ENCODE measurements around the gene KLHL10. TPM values are rescaled to one million over a fixed set of nuclear protein-coding genes. Genes with fewer than 3 reads are reported as not detected.

KLHL10 gene
- total and polyA plus RNA-seq, 2 experiments from 2014 or later, result 0.13 to 0.42 TPM

DNA sequence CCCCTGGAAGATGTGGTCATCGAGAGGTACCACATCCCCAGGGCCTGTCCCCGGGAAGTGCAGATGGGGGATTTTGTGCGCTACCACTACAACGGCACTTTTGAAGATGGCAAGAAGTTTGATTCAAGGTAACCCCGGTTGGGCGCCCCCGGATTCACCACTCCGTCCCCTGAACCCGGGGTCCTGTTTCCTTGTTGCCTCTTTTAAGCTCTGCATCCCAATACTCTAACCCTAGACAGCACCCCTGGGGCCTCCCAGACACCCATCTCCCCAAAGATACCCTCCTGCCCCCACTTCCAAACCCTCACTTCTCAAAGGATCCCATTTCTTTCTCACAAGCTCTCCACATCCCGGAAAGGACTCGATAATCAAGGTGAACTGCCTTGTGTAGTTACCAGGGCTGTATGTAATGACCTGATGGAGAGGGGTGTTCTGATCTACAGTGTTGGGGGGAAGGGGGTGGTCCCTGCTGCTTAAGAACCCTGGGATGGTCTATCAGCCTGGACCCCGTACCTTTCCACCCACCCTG lies 24.4 kb upstream of the KLHL10 start (continued):
- TF ChIP-seq, protein P1, sequence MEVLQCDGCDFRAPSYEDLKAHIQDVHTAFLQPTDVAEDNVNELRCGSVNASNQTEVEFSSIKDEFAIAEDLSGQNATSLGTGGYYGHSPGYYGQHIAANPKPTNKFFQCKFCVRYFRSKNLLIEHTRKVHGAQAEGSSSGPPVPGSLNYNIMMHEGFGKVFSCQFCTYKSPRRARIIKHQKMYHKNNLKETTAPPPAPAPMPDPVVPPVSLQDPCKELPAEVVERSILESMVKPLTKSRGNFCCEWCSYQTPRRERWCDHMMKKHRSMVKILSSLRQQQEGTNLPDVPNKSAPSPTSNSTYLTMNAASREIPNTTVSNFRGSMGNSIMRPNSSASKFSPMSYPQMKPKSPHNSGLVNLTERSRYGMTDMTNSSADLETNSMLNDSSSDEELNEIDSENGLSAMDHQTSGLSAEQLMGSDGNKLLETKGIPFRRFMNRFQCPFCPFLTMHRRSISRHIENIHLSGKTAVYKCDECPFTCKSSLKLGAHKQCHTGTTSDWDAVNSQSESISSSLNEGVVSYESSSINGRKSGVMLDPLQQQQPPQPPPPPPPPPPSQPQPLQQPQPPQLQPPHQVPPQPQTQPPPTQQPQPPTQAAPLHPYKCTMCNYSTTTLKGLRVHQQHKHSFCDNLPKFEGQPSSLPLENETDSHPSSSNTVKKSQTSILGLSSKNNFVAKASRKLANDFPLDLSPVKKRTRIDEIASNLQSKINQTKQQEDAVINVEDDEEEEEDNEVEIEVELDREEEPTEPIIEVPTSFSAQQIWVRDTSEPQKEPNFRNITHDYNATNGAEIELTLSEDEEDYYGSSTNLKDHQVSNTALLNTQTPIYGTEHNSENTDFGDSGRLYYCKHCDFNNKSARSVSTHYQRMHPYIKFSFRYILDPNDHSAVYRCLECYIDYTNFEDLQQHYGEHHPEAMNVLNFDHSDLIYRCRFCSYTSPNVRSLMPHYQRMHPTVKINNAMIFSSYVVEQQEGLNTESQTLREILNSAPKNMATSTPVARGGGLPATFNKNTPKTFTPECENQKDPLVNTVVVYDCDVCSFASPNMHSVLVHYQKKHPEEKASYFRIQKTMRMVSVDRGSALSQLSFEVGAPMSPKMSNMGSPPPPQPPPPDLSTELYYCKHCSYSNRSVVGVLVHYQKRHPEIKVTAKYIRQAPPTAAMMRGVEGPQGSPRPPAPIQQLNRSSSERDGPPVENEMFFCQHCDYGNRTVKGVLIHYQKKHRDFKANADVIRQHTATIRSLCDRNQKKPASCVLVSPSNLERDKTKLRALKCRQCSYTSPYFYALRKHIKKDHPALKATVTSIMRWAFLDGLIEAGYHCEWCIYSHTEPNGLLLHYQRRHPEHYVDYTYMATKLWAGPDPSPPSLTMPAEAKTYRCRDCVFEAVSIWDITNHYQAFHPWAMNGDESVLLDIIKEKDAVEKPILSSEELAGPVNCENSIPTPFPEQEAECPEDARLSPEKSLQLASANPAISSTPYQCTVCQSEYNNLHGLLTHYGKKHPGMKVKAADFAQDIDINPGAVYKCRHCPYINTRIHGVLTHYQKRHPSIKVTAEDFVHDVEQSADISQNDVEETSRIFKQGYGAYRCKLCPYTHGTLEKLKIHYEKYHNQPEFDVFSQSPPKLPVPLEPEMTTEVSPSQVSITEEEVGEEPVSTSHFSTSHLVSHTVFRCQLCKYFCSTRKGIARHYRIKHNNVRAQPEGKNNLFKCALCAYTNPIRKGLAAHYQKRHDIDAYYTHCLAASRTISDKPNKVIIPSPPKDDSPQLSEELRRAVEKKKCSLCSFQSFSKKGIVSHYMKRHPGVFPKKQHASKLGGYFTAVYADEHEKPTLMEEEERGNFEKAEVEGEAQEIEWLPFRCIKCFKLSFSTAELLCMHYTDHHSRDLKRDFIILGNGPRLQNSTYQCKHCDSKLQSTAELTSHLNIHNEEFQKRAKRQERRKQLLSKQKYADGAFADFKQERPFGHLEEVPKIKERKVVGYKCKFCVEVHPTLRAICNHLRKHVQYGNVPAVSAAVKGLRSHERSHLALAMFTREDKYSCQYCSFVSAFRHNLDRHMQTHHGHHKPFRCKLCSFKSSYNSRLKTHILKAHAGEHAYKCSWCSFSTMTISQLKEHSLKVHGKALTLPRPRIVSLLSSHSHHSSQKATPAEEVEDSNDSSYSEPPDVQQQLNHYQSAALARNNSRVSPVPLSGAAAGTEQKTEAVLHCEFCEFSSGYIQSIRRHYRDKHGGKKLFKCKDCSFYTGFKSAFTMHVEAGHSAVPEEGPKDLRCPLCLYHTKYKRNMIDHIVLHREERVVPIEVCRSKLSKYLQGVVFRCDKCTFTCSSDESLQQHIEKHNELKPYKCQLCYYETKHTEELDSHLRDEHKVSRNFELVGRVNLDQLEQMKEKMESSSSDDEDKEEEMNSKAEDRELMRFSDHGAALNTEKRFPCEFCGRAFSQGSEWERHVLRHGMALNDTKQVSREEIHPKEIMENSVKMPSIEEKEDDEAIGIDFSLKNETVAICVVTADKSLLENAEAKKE (CRISPR knock-in tag; IDR thresholded peaks at IDR 0.05), result no peak
- TF ChIP-seq, protein P2, sequence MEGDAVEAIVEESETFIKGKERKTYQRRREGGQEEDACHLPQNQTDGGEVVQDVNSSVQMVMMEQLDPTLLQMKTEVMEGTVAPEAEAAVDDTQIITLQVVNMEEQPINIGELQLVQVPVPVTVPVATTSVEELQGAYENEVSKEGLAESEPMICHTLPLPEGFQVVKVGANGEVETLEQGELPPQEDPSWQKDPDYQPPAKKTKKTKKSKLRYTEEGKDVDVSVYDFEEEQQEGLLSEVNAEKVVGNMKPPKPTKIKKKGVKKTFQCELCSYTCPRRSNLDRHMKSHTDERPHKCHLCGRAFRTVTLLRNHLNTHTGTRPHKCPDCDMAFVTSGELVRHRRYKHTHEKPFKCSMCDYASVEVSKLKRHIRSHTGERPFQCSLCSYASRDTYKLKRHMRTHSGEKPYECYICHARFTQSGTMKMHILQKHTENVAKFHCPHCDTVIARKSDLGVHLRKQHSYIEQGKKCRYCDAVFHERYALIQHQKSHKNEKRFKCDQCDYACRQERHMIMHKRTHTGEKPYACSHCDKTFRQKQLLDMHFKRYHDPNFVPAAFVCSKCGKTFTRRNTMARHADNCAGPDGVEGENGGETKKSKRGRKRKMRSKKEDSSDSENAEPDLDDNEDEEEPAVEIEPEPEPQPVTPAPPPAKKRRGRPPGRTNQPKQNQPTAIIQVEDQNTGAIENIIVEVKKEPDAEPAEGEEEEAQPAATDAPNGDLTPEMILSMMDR (conservative IDR thresholded peaks at IDR 0.05; ENCODE audit: low read depth in 2 of 2), result no peak
- TF ChIP-seq POLR2AphosphoS5 (IDR thresholded peaks at IDR 0.05; ENCODE audit: low read depth) (no peak), EZH2 (IDR thresholded peaks at IDR 0.05; ENCODE audit: low read depth, unreplicated experiment) (no peak), JUNB (IDR thresholded peaks at IDR 0.05; ENCODE audit: unreplicated experiment) (no peak)

DNA sequence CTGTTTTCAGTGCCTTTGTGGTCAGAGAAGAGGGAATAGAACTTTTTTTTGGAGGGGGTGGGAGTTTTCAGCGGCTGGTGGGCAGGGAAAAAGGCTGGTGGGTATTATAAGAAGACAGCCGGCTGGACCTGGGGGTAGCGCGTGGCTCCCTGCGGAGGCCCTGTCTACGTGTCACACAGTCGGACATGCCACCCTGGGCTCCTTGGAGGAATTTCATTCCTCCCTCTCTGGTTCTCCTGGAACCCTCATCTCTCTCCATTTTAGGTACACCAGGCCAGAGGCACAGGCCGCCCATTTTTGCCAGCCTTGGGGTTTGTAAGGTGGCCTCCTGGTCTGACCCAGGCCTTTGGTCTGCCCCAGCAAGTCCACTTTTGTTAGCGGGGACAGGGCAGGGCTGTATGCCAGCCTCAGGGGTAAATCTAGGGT lies 23.9 kb upstream of the KLHL10 start:
- Mint-ChIP-seq H3K4me1 (peaks cover 26% of the 10 kb centered on the region), H3K9me3 (peaks cover 9% of the 10 kb centered on the region; the same call in 2 of the 3 replicates), H3K27me3 (ENCODE audit: insufficient read depth, low read depth, poor library complexity) (peaks cover 22% of the 10 kb centered on the region), H3K27ac (peak overlapping the region; percentile 79), H3K36me3 (ENCODE audit: low read depth) (peaks cover 40% of the 10 kb centered on the region), H3K4me3 (peak overlapping the region; percentile 93)
- DNase-seq (ENCODE audit: low spot score) (no peak), ATAC-seq (no peak)
- Histone ChIP-seq H3K27me3 (ENCODE audit: insufficient read depth) (peaks cover 9% of the 10 kb centered on the region), H3K4me1 (ENCODE audit: insufficient read depth) (peaks cover 31% of the 10 kb centered on the region), H3K79me2 (replicated peaks; ENCODE audit: insufficient read depth) (peaks cover 46% of the 10 kb centered on the region), H3K27ac (ENCODE audit: low read depth) (peak overlapping the region; percentile 67; the same call in 1 of the 2 replicates), H2AFZ (no peak overlapping the region), H3K4me2 (peak overlapping the region; percentile 98), H4K20me1 (replicated peaks; ENCODE audit: insufficient read depth) (no peaks in the 10 kb centered on the region), H3K36me3 (ENCODE audit: insufficient read depth) (peaks cover 4% of the 10 kb centered on the region; the same call in 1 of the 2 replicates), H3F3A (replicated peaks; ENCODE audit: low read depth) (peaks cover 17% of the 10 kb centered on the region), H3K4me3 (peak overlapping the region; percentile 98), H3K9me2 (ENCODE audit: insufficient read depth) (no peaks in the 10 kb centered on the region)
- TF ChIP-seq EZH2phosphoT487 (IDR thresholded peaks at IDR 0.05; ENCODE audit: unreplicated experiment) (no peak), POLR2AphosphoS5 (IDR thresholded peaks at IDR 0.05; ENCODE audit: low read depth) (no peak), ZNF114 (CRISPR knock-in tag; IDR thresholded peaks at IDR 0.05) (no peak), NANOG (IDR thresholded peaks at IDR 0.05; ENCODE audit: borderline replicate concordance) (no peak), STAT1 (IDR thresholded peaks at IDR 0.05; ENCODE audit: unreplicated experiment) (no peak)
- TF ChIP-seq, protein P3, sequence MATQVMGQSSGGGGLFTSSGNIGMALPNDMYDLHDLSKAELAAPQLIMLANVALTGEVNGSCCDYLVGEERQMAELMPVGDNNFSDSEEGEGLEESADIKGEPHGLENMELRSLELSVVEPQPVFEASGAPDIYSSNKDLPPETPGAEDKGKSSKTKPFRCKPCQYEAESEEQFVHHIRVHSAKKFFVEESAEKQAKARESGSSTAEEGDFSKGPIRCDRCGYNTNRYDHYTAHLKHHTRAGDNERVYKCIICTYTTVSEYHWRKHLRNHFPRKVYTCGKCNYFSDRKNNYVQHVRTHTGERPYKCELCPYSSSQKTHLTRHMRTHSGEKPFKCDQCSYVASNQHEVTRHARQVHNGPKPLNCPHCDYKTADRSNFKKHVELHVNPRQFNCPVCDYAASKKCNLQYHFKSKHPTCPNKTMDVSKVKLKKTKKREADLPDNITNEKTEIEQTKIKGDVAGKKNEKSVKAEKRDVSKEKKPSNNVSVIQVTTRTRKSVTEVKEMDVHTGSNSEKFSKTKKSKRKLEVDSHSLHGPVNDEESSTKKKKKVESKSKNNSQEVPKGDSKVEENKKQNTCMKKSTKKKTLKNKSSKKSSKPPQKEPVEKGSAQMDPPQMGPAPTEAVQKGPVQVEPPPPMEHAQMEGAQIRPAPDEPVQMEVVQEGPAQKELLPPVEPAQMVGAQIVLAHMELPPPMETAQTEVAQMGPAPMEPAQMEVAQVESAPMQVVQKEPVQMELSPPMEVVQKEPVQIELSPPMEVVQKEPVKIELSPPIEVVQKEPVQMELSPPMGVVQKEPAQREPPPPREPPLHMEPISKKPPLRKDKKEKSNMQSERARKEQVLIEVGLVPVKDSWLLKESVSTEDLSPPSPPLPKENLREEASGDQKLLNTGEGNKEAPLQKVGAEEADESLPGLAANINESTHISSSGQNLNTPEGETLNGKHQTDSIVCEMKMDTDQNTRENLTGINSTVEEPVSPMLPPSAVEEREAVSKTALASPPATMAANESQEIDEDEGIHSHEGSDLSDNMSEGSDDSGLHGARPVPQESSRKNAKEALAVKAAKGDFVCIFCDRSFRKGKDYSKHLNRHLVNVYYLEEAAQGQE (IDR thresholded peaks at IDR 0.05; ENCODE audit: unreplicated experiment), result no peak

Data from GM23338 (cell line).